Measurements from ENCODE around the gene ACTN1. TPM values are rescaled to one million over a fixed set of nuclear protein-coding genes. Genes with fewer than 3 reads are reported as not detected.

ACTN1 gene
- total and polyA plus RNA-seq, 2 experiments from 2014 or later: 121 to 280 TPM

DNA sequence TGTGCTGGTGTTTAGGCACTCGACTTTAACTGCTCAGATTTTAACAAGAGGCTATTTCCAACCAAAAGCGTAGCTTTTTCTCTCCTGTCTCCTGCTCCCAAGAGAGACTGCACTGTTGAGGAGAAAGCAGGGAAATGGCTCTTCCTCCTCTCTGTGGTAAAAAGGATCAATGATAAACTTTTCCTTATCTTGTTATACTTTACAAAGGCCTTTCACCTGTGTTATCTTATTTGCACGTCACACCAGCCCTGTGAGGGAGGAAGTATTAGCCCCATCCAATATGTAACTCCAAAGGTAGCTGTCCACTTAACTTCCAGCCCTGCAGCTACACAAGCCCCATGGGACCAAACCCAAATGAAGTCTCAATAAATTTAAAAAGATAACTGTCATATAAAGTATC lies 153.4 kb downstream of the ACTN1 start:
- H3K79me2 ChIP-seq (replicated peaks; ENCODE audit: insufficient read depth): no peaks in the 10 kb centered on the region

More for the DNA sequence above, 153.4 kb downstream of the ACTN1 start:
- Histone ChIP-seq H2AFZ (peak overlapping the region; percentile 35), H3K4me3 (no peak overlapping the region), H3F3A (replicated peaks; ENCODE audit: low read depth) (0 out of 2 replicates have a peak, but pooled peaks cover under 1% of the 10 kb centered on the region), H3K4me1 (ENCODE audit: insufficient read depth) (no peaks in the 10 kb centered on the region), H3K27me3 (ENCODE audit: insufficient read depth) (no peaks in the 10 kb centered on the region), H3K36me3 (ENCODE audit: insufficient read depth) (no peaks in the 10 kb centered on the region), H3K9me2 (ENCODE audit: insufficient read depth) (no peaks in the 10 kb centered on the region), H3K27ac (ENCODE audit: low read depth) (no peak overlapping the region), H4K20me1 (replicated peaks; ENCODE audit: insufficient read depth) (no peaks in the 10 kb centered on the region), H3K4me2 (no peak overlapping the region)
- DNase-seq (ENCODE audit: low spot score) (no peak), ATAC-seq (no peak)
- Mint-ChIP-seq H3K4me3 (no peak overlapping the region), H3K27me3 (ENCODE audit: insufficient read depth, low read depth, poor library complexity) (peaks cover 4% of the 10 kb centered on the region), H3K36me3 (ENCODE audit: low read depth) (no peaks in the 10 kb centered on the region), H3K4me1 (peaks cover 5% of the 10 kb centered on the region), H3K27ac (no peak overlapping the region), H3K9me3 (no peaks in the 10 kb centered on the region; the same call in 1 of the 3 replicates)
- TF ChIP-seq STAT1 (IDR thresholded peaks at IDR 0.05; ENCODE audit: unreplicated experiment): no peak
- TF ChIP-seq ZNF462 (CRISPR knock-in tag; IDR thresholded peaks at IDR 0.05): no peak
- TF ChIP-seq, protein P1, sequence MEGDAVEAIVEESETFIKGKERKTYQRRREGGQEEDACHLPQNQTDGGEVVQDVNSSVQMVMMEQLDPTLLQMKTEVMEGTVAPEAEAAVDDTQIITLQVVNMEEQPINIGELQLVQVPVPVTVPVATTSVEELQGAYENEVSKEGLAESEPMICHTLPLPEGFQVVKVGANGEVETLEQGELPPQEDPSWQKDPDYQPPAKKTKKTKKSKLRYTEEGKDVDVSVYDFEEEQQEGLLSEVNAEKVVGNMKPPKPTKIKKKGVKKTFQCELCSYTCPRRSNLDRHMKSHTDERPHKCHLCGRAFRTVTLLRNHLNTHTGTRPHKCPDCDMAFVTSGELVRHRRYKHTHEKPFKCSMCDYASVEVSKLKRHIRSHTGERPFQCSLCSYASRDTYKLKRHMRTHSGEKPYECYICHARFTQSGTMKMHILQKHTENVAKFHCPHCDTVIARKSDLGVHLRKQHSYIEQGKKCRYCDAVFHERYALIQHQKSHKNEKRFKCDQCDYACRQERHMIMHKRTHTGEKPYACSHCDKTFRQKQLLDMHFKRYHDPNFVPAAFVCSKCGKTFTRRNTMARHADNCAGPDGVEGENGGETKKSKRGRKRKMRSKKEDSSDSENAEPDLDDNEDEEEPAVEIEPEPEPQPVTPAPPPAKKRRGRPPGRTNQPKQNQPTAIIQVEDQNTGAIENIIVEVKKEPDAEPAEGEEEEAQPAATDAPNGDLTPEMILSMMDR (conservative IDR thresholded peaks at IDR 0.05; ENCODE audit: low read depth in 2 of 2): no peak
- TF ChIP-seq JUNB (IDR thresholded peaks at IDR 0.05; ENCODE audit: unreplicated experiment): no peak
